Fibroblast of skin of abdomen (primary cell): ENCODE results near the gene PFKL.
"Not testable (repeated sequence)": the region's sequence is repeated elsewhere in the genome, so short reads cannot be mapped to it uniquely, and the experiment has no call there.

Source experiments
- DNase-seq: peaks from one replicate; pipeline ENCODE4 v3.0.0-alpha.2; 2013

Gene PFKL

GRCh38 chr21:44279354-44280260 lies 20.2 kb upstream of the PFKL start:
- no peak for DNase-seq

GRCh38 chr21:44281801-44282200 lies 18.1 kb upstream of the PFKL start:
- no peak for DNase-seq

GRCh38 chr21:44282370-44282769 lies 17.5 kb upstream of the PFKL start:
- no peak for DNase-seq

- DNase-seq = not testable (repeated sequence)
Observed at GRCh38 chr21:44283211-44283785, 16.6 kb upstream of the PFKL start.

GRCh38 chr21:44283948-44284347 lies 15.9 kb upstream of the PFKL start:
- DNase-seq = no peak

GRCh38 chr21:44285138-44285992 lies 14.5 kb upstream of the PFKL start, which contains the start of gene AIRE:
AIRE (plus strand) TSS chr21:44285876; CDS start chr21:44286007, 131 bp downstream.
- DNase-seq = peak; percentile 26

GRCh38 chr21:44286086-44286715 lies 13.7 kb upstream of the PFKL start:
- DNase-seq = no peak

GRCh38 chr21:44286716-44287632 lies 12.9 kb upstream of the PFKL start:
- DNase-seq = no peak

GRCh38 chr21:44288251-44289110 lies 11.4 kb upstream of the PFKL start:
- no peak for DNase-seq

- DNase-seq = no peak
Observed at GRCh38 chr21:44289381-44290010, 10.4 kb upstream of the PFKL start.

GRCh38 chr21:44290327-44291077 lies 9.4 kb upstream of the PFKL start:
- DNase-seq = no peak

- no peak for DNase-seq
Observed at GRCh38 chr21:44291078-44291935, 8.5 kb upstream of the PFKL start.

- no peak for DNase-seq
Observed at GRCh38 chr21:44291936-44292811, 7.7 kb upstream of the PFKL start.

- no peak for DNase-seq
Observed at GRCh38 chr21:44292812-44293195, 7.0 kb upstream of the PFKL start.

- DNase-seq = no peak
Observed at GRCh38 chr21:44293551-44294231, 6.2 kb upstream of the PFKL start.

- DNase-seq = peak; percentile 14
Observed at GRCh38 chr21:44294391-44295162, 5.3 kb upstream of the PFKL start.
